ENCODE measurements around the gene PTMA. TPM values are rescaled to one million over a fixed set of nuclear protein-coding genes. Genes with fewer than 3 reads are reported as not detected.

Gene PTMA
- total RNA-seq, 1 experiment from 2014 or later: 1,390 TPM

DNA sequence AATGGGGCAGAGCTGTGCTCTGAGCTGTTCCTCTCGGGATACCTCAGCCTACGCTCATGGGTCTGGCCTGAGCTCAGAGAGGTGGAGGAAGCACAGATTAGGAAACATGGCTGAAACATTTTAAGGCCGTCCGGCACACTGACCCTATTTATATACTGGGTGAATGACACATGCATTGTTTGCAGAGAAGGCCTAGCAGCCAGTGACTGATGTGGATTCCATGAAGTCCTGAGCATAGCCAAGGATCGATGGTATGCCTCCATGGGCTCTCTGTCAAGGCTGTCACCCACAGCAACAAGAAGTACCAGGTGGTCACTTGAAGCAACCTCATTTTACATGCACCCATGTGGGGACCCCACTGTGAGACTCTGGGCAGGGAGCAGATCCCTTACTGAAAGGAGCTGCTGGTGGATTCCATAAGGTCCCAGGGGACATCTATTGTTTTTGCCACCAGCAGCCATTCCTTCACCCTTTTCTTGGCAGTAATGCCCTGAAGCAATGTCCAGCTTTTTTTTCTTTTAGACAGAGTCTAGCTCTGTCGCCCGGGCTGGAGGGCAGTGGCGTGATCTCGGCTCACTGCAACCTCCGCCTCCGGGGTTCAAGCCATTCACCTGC is 8.4 kb downstream of the PTMA start:
- BruUV-seq (replicated peaks): no TSS peak
- H3K9me3 ChIP-seq (ENCODE audit: control insufficient read depth, insufficient read depth, low read depth, low read length): no peaks in the 10 kb centered on the region
- POLR2A ChIA-PET: no interaction called here
- no peak overlapping the region for H3K4me3 ChIP-seq (ENCODE audit: low read depth in 2 of 2, low read length in 2 of 2)
- intact Hi-C loops (cut with micrococcal nuclease; ENCODE audit: unreplicated experiment) (no loop called here), in situ Hi-C loops (cut with HindIII; ENCODE audit: low pct_unique_long_range_greater_than_20kb, low sequenced_read_pairs) (no loop called here)
- TF ChIP-seq TCF7L2 (IDR thresholded peaks at IDR 0.05; ENCODE audit: low read depth, low read length): no peak
- no peak for TF ChIP-seq POLR2AphosphoS5 (IDR thresholded peaks at IDR 0.05; ENCODE audit: low read depth, low read length)
- TF ChIP-seq, protein P1, sequence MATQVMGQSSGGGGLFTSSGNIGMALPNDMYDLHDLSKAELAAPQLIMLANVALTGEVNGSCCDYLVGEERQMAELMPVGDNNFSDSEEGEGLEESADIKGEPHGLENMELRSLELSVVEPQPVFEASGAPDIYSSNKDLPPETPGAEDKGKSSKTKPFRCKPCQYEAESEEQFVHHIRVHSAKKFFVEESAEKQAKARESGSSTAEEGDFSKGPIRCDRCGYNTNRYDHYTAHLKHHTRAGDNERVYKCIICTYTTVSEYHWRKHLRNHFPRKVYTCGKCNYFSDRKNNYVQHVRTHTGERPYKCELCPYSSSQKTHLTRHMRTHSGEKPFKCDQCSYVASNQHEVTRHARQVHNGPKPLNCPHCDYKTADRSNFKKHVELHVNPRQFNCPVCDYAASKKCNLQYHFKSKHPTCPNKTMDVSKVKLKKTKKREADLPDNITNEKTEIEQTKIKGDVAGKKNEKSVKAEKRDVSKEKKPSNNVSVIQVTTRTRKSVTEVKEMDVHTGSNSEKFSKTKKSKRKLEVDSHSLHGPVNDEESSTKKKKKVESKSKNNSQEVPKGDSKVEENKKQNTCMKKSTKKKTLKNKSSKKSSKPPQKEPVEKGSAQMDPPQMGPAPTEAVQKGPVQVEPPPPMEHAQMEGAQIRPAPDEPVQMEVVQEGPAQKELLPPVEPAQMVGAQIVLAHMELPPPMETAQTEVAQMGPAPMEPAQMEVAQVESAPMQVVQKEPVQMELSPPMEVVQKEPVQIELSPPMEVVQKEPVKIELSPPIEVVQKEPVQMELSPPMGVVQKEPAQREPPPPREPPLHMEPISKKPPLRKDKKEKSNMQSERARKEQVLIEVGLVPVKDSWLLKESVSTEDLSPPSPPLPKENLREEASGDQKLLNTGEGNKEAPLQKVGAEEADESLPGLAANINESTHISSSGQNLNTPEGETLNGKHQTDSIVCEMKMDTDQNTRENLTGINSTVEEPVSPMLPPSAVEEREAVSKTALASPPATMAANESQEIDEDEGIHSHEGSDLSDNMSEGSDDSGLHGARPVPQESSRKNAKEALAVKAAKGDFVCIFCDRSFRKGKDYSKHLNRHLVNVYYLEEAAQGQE (IDR thresholded peaks at IDR 0.05; ENCODE audit: insufficient read depth in 1 of 2, low read depth in 2 of 2, low read length in 1 of 2): no peak
- TF ChIP-seq, protein P2, sequence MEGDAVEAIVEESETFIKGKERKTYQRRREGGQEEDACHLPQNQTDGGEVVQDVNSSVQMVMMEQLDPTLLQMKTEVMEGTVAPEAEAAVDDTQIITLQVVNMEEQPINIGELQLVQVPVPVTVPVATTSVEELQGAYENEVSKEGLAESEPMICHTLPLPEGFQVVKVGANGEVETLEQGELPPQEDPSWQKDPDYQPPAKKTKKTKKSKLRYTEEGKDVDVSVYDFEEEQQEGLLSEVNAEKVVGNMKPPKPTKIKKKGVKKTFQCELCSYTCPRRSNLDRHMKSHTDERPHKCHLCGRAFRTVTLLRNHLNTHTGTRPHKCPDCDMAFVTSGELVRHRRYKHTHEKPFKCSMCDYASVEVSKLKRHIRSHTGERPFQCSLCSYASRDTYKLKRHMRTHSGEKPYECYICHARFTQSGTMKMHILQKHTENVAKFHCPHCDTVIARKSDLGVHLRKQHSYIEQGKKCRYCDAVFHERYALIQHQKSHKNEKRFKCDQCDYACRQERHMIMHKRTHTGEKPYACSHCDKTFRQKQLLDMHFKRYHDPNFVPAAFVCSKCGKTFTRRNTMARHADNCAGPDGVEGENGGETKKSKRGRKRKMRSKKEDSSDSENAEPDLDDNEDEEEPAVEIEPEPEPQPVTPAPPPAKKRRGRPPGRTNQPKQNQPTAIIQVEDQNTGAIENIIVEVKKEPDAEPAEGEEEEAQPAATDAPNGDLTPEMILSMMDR (IDR thresholded peaks at IDR 0.05): no peak
- no peak for TF ChIP-seq SIN3A (IDR thresholded peaks at IDR 0.05; ENCODE audit: borderline replicate concordance, insufficient read depth, low read depth, low read length)
- no peaks in the 10 kb centered on the region for H3K27me3 ChIP-seq (ENCODE audit: control insufficient read depth, insufficient read depth, low read length)
- no peak for DNase-seq (ENCODE audit: low read depth, low spot score)
- CTCF ChIA-PET: no interaction called here
- no peak for ATAC-seq
- H3K27ac ChIP-seq (ENCODE audit: low read length): no peak overlapping the region; the same call in 1 of the 2 replicates
- H3K4me1 ChIP-seq (ENCODE audit: control insufficient read depth, insufficient read depth, low read length): peaks cover 38% of the 10 kb centered on the region
- H3K36me3 ChIP-seq (ENCODE audit: control insufficient read depth, insufficient read depth, low read length): peaks cover 7% of the 10 kb centered on the region

DNA sequence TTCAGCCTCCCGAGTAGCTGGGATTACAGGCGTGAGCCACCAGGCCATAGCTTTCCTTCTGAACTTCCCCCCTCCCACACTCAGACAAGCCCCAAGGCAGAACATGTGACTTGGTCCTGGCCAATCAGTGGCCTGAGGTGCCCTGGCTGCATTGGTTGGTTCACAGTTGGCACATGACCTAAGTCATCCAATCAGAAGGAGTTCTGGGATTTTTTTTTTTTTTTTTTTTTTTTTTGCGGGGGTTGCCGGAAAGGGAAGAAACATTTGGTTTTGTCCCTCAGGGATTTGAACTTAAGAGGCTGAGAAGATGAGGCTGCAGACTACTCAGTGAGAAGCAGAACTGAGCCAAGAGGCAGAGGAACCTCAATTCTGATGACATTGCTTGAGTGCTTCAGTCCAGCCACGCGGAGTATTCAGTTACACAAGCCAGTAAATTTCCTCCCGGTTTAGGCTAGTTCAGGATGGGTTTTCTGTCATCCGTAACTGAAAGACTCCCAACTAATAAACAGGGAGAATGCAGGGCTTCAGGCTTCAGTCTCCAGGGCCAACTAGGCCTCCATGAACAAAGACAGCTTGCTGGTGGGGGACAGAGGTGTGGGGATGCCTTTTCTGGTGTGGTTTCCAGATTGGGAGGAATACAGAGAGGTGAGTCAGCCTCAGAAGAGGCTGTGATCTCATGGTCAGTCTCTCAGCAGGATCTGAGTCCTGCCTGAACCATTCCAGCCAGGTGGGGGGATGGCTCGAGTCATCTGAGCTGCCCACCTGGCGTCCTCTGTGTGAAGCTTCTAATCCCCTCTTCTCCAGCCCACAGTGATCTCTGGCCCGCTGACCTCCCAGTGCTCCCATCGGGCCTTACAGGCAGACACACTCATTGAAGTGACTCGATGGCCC is 9.2 kb downstream of the PTMA start:
- intact Hi-C loops (cut with micrococcal nuclease; ENCODE audit: unreplicated experiment) (no loop called here), in situ Hi-C loops (cut with HindIII; ENCODE audit: low pct_unique_long_range_greater_than_20kb, low sequenced_read_pairs) (no loop called here)
- no peak for DNase-seq (ENCODE audit: low read depth, low spot score)
- BruUV-seq (replicated peaks): no TSS peak
- ChIA-PET POLR2A (no interaction called here), CTCF (no interaction called here)
- H3K27me3 ChIP-seq (ENCODE audit: control insufficient read depth, insufficient read depth, low read length): no peaks in the 10 kb centered on the region
- H3K36me3 ChIP-seq (ENCODE audit: control insufficient read depth, insufficient read depth, low read length): no peaks in the 10 kb centered on the region; the same call in 1 of the 2 replicates
- peaks cover 30% of the 10 kb centered on the region for H3K4me1 ChIP-seq (ENCODE audit: control insufficient read depth, insufficient read depth, low read length)
- ATAC-seq: no peak
- TF ChIP-seq, protein P2 (IDR thresholded peaks at IDR 0.05): no peak
- no peak for TF ChIP-seq TCF7L2 (IDR thresholded peaks at IDR 0.05; ENCODE audit: low read depth, low read length)
- TF ChIP-seq SIN3A (IDR thresholded peaks at IDR 0.05; ENCODE audit: borderline replicate concordance, insufficient read depth, low read depth, low read length): no peak
- no peak for TF ChIP-seq POLR2AphosphoS5 (IDR thresholded peaks at IDR 0.05; ENCODE audit: low read depth, low read length)
- TF ChIP-seq, protein P1 (IDR thresholded peaks at IDR 0.05; ENCODE audit: insufficient read depth in 1 of 2, low read depth in 2 of 2, low read length in 1 of 2): no peak
- H3K9me3 ChIP-seq (ENCODE audit: control insufficient read depth, insufficient read depth, low read depth, low read length): no peaks in the 10 kb centered on the region
- no peak overlapping the region for H3K4me3 ChIP-seq (ENCODE audit: low read depth in 2 of 2, low read length in 2 of 2)
- no peak overlapping the region for H3K27ac ChIP-seq (ENCODE audit: low read length)

Measured in Panc1 (cell line).